CD4-positive, alpha-beta T cell treated with Interleukin-6 for 4 hours (primary cell): ENCODE measurements around the gene RDX.
A peak's percentile ranks its signal among the peaks of the same experiment; 100 is the strongest.
"Not testable (repeated sequence)": the region's sequence is repeated elsewhere in the genome, so short reads cannot be mapped to it uniquely, and the experiment has no call there.

ENCODE experiments used
- DNase-seq: peaks from one replicate; pipeline ENCODE4 v3.0.0-alpha.2; 2020; ENCODE audit warnings: mixed read lengths

RDX gene

DNA sequence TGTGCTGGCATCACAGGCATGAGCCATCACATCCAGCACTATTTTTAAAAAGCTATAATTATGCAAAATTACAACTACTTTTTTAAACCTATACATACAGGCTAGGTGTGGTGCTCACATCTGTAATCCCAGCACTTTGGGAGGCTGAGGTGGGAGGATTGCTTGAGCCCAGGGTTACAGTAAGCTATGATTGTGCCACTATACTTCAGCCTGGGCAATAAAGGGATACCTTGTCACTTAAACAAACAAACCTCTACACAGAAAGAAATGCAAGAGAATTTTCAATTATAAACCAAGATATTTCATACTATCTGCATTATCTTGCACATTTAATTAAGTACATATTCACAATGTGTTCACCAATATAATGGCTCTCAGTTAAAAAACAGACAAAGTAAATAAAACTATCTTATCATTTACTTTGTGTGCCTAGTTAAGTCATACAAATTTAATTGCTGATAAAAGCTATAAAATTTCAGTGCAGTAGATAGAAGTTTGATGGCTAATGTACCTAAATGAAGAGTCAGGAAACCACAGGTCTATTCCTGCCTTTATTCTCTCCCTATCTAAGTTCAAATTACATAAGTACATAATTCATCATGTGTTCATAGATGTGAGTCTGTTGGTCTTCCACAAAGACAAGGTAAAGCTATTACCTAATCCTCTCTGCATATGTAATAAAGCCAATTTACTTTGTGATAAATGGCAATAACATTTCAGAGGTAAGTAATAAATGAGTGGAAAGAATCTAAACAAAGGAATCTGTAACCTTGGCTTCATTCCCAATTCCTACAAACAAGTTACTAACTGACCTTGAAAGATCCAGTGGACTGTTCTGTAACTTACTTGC is 9.0 kb upstream of the RDX start:
- no peak for DNase-seq

DNA sequence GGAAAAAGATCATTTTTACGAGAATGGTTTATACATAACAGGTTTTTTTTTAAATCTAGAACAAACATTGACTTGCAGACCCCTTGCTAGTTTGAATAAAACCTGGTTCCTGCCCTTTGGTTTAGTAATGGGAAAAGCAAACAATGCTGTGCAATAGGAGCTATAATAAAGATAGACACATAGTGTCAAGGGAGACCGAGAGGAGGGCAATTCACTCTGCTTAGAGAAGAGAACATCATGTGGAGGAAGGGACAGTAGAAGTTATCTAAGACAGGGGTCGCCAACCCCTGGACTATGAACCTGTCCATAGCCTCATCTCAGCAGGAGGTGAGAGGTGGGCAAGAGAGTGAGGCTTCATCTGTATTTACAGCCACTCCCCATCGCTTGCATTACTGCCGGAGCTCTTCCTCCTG is 7.0 kb upstream of the RDX start:
- no peak for DNase-seq

DNA sequence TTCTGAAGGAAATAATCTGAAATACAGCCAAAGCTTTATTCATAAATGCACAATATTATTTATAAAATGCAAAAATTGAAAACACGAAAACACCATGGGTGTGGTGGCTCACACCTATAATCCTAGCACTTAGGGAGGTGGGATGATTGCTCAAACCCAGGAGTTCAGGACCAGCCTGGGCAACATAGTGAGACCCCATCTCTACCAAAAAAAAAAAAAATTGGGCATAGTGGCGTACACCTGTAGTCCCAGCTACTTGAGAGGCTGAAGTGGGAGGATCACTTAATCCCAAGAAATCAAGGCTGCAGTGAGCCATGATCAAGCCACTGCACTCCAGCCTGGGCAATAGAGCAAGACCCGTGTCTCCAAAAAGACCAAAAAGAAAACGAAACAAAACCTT is 5.2 kb upstream of the RDX start:
- DNase-seq = no peak

DNA sequence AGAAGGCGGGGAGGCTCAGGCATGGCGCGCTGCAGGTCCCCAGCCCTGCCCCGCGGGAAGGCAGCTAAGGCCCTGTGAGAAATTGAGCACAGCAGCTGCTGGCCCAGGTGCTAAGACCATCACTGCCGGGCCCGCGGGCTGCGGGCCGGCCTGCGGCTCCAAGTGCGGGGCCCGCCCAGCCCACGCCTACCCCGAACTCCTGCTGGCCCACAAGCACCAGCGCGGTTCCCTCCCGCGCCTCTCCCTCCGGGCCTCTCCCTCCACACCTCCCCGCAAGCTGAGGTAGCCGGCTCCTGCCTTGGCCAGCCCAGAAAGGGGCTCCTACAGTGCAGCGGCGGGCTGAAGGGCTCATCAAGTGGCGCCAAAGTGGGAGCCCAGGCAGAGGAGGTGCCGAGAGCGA is 4.6 kb upstream of the RDX start:
- DNase-seq = no peak

DNA sequence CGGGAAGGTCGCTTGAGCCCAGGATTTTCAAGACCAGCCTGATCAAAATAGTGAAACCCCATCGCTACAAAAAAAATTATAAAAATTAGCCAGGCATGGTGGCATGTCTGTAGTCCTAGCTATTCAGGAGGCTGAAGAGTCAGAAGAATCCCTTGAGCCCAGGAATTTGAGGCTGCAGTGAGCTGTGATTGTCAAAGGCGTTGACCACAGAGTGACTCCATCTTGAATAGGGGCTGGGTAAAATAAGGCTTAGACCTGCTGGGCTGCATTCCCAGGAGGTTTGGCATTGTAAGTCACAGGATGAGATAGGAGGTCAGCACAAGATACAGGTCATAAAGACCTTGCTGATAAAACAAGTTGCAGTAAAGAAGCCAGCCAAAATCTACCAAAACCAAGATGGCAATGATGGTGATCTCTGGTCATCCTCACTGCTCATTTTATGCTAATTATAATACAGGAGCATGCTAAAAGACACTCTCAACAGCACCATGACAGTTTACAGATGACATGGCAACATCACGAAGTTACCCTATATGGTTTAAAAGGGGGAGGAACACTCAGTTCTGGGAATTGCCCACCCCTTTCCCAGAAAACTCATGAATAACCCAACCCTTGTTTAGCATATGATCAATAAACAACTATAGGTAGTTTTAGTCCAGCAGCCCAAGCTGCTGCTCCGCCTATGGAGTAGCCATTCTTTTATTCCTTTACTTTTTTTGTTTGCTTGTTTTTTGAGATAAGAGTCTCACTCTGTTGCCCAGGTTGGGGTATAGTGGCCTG is 2.8 kb upstream of the RDX start:
- no peak for DNase-seq

DNA sequence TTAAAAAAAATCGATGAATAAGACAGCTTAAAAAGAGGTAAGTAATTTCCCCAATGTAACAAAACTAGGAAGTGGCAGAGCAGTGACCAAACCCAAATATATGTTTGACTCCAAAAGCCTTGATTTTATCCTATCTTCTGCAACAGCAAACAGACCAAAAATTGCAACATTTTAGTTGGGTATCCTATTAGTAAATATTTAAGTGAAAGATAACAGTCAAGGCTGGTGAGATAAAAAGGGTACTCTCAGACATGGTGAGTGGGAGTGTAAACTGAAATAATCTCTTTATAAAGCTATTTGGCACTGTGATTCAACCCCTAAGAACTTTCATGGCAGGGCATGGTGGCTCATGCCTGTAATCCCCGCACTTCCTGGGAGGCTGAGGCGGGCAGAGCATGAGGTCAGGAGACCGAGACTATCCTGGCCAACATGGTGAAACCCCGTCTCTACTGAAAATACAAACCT is 1.9 kb upstream of the RDX start:
- no peak for DNase-seq

DNA sequence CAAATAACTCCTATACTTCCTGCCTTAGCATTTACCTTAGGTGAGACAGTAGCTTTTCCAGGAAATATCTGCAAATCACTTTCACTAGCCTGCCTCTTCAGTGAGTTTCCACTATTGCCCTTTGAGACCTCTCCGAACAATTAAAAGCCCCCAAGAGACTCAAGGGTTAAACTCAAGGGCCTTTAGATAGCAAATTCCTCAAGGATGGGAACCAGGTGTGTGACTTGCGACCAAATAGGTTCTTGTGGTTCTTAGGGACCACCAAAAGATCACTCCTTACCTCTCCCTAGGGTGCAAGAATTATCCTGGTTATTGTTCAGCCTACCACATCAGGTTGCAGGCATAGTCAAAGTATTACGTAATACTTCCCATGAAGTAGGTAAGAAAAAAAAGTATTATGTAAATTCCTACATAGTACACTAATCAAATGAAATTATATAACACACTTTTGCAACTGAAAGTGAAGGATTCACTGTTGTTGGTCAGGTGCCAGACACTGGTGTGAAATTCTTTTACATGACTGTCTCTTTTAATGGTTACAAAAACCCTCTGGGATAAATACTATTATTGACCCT is 1.4 kb upstream of the RDX start:
- DNase-seq = no peak

DNA sequence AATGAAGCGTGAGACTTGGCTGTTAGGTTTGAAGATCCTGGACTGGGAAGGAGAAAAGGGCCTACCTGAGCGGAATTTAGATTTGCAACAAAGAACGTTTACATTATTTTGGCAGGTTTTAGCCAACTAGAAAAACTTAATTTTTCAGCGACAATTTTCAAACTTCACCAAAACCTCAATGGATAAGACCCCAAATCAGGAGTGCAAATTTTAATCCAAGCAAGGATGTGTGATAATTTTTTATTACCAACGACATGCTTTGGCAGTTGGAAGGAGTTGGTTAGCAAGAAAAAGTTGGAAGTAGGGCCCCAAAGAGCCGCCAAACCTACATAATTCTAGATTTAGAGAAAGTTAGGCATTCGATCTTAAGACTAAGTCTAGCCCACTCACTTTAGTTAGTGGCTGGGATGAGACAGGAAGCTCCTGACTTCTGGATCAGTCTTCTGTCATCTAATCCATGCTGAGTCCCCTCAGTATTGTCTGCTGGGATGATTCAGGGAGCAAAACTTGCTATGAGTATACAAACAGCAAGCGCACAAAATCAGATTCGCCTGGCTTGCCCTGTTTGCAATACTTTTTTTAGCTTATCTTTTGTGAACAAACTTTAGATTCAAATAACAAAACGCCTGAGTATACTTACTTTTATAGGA is 787 bp upstream of the RDX start:
- DNase-seq = no peak

DNA sequence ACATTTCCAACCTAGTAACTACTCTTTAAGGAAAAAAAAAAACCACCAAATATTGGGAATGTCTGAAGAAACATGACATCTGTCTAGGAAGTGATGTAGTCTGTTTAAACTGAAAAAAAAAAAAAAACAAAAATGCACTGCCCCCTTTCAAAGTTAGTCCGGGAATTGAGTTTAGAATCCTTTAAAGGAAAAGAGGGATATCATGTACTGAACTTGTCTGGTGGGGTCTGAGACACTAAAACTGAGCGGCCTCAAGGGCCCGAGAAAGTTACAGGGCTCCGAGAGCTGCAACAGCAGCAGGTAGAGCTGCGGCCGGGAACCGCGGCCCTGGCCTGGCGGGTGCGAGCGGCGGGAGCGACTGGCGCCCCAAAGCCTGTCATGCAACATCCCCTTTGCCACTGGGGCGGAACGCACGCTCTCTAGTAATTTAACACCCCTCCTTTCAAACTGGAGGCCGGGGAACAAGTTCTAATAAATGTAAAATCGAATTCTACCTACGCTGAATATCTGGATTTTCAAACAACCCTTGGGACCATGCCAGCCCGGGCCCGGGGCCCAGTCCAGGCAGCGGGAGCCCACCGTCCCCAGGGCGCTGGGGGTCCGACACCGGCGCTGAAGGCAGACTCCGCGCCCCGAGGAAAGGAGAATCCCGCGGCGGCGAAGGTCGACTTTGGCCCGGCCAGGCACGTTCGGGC is 736 bp downstream of the RDX start:
- DNase-seq = peak; percentile 63

DNA sequence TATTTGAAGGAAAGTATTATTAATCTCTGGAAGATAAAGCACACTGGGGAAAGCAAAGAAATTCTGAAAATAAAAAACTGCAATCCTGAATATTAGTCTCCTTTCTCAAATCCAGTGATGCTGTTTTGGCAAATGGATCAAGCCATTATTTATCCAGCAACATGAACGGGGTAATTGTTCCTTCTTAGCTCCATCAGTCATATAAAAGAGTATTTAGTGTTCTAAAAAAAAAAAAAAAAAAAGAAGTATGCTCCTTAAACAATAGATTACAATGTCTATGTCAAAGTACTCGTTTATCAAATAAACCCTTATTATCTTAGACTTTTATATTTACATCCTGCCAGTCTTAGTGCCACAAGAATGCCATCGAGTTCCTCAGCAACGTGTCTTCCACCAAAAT is 1.3 kb downstream of the RDX start:
- DNase-seq = no peak

DNA sequence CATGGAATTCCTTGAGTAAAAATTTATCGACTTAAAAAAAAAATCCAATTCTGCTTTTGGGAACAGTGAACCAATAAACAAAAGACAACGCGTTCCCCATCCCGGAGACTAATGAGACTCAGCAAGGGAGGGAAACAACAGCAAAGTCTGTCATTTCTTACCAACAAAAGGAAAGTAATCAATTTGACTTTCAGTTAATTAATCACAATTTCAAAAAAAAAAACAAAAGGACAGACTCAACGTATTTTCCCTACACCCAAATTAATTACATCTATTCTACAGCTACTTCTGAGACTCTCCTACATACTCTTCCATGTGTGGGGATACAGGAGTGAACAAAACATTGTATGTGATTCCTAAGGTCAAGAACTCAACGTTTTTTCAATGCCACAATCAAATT is 1.9 kb downstream of the RDX start:
- no peak for DNase-seq

DNA sequence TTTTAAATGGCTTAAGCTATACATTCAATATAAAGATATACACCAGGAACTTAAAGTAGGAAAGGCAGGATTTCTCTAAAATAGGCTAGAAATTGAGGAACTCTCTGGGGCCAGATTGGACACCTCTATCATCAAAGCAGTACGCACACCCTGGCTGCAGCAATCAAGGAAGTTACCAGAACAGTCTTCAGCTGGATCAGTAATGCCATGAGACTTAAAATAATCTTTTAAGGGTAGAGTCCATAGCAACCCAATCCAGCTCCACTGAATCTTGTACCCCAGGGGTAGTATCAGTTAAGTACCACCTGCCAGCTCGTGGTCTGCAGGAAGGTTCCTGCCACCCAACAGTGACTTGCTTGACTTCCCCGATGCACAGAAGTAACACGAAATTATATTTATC is 3.0 kb downstream of the RDX start:
- no peak for DNase-seq

DNA sequence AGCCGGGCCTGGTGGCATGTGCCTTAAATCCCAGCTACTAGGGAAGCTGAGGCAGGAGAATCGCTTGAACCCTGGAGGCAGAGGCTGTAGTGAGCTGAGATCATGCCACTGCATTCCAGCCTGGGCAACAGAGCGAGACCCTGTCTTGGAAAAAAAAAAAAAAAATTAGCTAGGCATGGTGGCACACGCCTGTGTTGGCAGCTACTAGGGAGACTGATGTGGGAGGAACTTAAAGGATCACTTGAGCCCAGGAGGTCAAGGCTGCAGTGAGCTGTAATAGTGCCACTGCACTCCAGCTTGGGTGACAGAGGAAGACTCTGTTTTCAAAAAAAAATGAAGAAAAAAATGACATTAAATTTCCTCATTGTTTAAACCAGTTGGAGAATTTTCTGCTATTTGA is 4.3 kb downstream of the RDX start:
- not testable (repeated sequence) for DNase-seq

DNA sequence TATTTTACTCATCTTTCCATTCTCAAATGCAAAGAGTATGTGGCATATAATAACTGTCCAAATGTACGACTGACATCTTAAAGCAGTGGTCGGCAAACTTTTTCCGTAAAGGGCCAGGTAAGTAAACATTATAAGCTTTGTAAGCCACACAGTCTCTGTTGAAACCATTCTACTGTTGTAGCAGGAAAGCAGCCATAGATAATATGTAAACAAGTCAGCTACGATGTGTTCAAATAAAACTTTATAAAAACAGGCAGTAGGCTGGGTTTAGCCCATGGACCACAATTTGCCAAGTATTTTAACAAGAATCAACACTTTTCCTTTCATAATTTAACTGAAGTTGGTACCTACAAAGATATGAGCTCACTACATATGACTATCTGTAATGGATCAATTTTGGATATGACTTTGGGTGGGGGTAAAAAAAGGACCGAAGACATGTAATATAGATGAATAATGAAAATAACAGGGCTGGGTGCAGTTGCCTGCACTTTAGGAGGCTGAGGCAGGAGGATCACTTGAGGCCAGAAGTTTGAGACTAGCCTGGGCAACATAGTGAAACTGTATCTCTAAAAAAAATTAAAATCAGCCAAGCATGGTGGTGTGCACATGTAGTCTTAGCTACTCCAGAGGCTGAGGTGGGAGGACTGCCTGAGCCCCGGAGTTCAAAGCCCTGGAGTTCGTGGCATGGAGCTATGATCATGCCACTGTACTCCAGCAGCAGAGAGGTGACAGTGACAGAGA is 5.7 kb downstream of the RDX start:
- no peak for DNase-seq

DNA sequence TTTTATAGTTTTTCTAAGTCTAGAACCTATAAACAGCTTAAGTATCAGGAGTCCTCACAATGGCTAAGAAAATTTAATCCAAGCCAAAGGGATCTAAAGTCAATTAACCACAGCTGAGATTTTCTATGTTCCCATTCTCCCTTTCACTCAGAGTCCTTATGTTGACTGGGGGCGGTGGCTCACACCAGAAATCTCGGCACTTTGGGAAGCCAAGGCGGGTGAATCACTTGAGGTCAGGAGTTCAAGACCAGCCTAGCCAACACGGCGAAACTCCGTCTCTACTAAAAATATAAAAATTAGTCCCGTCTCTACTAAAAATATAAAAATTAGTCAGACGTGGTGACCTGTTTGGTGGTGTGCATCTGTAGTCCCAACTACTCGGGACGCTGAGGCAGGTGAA is 6.9 kb downstream of the RDX start:
- no peak for DNase-seq

DNA sequence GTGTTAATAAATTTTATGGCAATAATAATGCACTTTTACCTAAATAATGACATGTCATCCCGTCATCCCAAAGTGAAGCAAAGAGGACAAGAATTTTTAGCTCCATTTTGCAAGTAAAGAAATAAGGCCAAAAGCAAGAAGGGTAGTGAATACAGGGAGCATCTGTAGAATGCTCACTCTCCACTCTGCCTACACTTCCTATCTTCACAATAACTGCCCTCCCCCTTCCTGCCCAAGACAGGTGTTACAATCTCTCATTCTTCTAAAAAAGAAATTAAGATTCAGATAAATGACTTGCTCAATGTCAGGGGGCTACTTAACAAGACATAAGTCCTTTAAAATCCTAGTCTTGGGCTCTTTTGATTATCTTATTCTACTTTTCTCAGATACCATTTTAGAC is 8.9 kb downstream of the RDX start:
- no peak for DNase-seq

DNA sequence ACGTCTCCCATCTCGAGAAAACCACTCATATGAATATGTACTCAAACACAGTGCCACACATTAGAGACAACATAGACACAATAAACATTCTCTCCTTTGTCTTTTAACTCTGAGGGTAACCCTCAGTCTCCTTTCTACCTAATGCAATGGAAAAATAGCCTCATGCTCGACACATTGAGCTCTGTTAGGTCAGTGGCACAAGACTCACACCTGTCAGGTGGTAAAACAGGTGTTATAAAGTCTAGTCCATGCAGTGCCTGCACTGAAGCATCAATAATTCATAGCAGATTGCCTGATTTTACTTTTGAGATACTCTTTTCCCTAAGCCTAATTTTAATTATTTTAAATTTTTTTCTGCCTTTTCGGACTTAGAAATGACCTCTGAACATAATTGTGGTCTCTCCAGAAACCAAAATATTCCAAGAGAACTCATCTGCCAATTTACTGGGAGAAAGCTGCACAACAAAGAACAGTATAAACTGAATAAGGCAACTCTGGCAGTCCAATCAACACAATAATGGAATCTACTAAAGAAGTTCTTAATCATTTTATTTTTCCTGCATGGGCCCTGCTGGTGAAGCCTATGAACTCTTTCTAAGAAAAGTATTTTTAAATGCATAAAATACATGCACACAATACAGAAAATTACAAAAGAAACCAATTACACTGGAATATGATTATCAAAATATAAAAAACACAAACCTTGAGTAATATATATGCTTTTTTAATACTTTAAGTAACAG is 9.9 kb downstream of the RDX start:
- DNase-seq = no peak

DNA sequence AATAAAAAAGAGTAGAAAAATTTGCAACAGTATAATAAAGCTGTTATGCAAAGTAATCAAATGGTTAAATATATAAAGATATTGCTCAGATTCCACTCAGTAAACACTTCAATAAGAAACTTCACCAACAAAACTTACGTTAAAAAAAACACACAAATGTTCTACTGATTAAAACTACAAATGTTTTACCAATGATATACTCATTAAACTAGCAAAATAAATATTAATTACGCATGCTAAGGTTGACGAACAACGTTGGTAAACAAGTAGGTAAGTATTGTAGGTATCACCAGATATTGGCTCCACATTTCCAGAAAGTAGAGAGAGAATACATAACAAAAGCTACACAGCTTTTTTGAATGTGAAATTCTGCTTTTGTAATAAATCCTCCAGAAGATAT is 12.6 kb downstream of the RDX start:
- DNase-seq = no peak

DNA sequence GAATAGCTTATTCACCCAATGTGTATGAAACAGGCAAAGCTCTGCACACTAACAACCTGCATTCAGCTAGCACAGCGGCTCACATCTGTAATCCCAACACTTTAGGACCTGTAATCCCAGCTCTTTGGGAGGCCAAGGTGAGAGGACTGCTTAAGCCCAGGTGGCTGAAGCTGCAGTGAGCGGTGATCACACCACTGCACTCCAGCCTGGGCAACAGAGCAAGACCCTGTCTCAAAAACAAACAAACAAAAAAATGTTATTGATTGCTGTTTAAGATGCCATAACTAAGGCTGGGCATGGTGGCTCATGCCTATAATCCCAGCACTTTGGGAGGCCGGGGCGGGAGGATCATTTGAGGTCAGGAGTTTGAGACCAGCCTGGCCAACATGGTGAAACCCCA is 15.8 kb downstream of the RDX start:
- not testable (repeated sequence) for DNase-seq

DNA sequence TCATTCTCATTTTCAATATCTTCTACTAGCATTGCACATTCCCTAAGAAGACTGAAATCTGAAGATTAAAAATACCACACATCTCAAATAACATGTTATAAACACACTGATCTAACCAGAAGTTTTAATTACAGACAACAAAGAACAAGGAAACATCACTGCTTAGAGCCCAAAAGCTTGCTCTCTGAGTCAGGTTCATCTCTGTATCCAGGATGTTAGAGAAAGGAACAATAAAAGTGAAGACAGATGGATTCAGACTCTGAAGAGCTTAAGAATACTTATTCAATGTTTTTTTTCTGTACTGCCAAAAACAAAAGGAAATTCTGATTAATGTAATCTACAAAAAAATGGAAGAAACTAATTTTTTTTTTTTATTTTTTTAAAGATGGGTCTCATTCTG is 16.5 kb downstream of the RDX start:
- DNase-seq = no peak

DNA sequence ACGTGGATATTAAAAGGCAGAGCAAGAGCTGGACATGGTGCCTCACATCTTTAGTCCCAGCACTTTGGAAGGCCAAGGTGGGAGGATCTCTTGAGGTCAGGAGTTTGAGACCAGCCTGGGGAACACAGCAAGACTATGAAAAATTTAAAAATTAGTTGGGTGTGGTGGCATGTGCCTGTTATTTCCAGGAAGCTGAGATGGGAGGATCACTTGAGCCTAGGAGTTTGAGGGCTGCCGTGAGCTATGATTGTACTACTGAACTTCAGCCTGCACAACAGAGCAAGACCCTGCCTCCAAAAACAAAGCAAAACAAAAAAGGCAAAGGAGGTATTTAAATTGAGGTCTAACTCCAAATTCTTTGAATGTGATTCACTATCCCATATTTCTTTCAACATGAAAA is 23.5 kb downstream of the RDX start:
- DNase-seq = no peak
